Stomach (tissue), 9 donors: ENCODE results near the gene VDAC2. TPM values are rescaled to one million over a fixed set of nuclear protein-coding genes. Genes with fewer than 3 reads are reported as not detected.
A peak's percentile ranks its signal among the peaks of the same experiment; 100 is the strongest.

Experiments used
- DNase-seq, 2 donors: peaks; one replicate each; pipeline versions ENCODE4 v3.0.0 to v3.0.0-alpha.2; 2013 to 2019
- H3K27ac ChIP-seq, 5 donors: fragments of 200-600 bp in 4 of 5; sonication (generic) in 4 of 5; one replicate each; pipeline ENCODE4 v1.5.1; 2013 to 2019; ENCODE audit warnings: mild to moderate bottlenecking in 1 of 5, moderate library complexity in 1 of 5
- H3K27me3 ChIP-seq, 3 donors: fragments of 200-600 bp; sonication (generic); one replicate each; pipeline ENCODE4 v1.5.1; 2017 to 2019; ENCODE audit warnings: mixed run types in 1 of 3
- H3K36me3 ChIP-seq, 4 donors: fragments of 200-600 bp; sonication (generic); 1 replicate in 3 of 4; 2 replicates in 1 of 4; pipeline ENCODE4 v1.5.1; 2016 to 2019
- H3K4me1 ChIP-seq, 4 donors: fragments of 200-600 bp; sonication (generic); one replicate each; pipeline ENCODE4 v1.5.1; 2016 to 2019
- H3K4me3 ChIP-seq, 4 donors: fragments of 200-600 bp; sonication (generic) in 3 of 4; one replicate each; pipeline ENCODE4 v1.5.1; 2016 to 2019; ENCODE audit warnings: mild to moderate bottlenecking in 1 of 4
- H3K9me3 ChIP-seq, 4 donors: fragments of 200-600 bp; sonication (generic); one replicate each; pipeline ENCODE4 v1.5.1; 2016 to 2019
- EP300 ChIP-seq: sonication (generic); formaldehyde crosslinking; IDR thresholded peaks from one replicate; pipeline ENCODE4 v1.6.1; 2017; ENCODE audit warnings: antibody characterized with exemption
- POLR2A ChIP-seq, 4 donors: fragments of 450-650 bp; IDR thresholded peaks; one replicate each; pipeline ENCODE4 v1.6.1; 2016; ENCODE audit warnings: antibody characterized with exemption in 4 of 4, control low read depth in 2 of 4, mild to moderate bottlenecking in 1 of 4, moderate library complexity in 1 of 4
- POLR2AphosphoS5 ChIP-seq, 3 donors: sonication (generic); formaldehyde crosslinking; IDR thresholded peaks; one replicate each; pipeline ENCODE4 v1.6.1; 2016; ENCODE audit warnings: antibody characterized with exemption in 3 of 3
- WGBS, 5 donors: extraction: QIAGEN DNeasy Blood & Tissue Kit in 3 of 5; methylation state at CpG; one replicate each; pipeline versions ENCODE4 v1.1.5 to v1.1.7; 2013 to 2018; 5-methylcytosine and 5-hydroxymethylcytosine counted together
- intact Hi-C: fragments of 100-400 bp; cut with DNase I; formaldehyde crosslinking; loops from one replicate; pipeline ENCODE4 v1.15.1; 2023; ENCODE audit warnings: low total_unique reads
- polyA plus RNA-seq, 3 donors: library from polyadenylated mRNA; stranded (reverse); fragments of 200-250 nt; gene quantifications; one replicate each; pipeline ENCODE4 v1.2.3, GENCODE V29; 2013
- total RNA-seq, 5 donors: library from RNA; depleted of rRNA; stranded (reverse); fragments of >200 nt; gene quantifications; one replicate each; pipeline versions ENCODE4 v1.1.0 to v1.2.3, GENCODE V29; 2014 to 2016
- TF ChIP-seq, protein P1 (sequence below), 7 experiments: fragments of 450-650 bp in 4 of 7; fragments of 200-600 bp in 3 of 7; sonication (generic) in 3 of 7; IDR thresholded peaks; one replicate each; pipeline ENCODE4 v1.5.1; 2016 to 2019; ENCODE audit warnings: antibody characterized with exemption in 7 of 7, control low read depth in 2 of 7, mild to moderate bottlenecking in 1 of 7
- donor health status: healthy with polysubstance abuse.
- donor health status: Bipolar disorder and iron deficiency.
- donor health status: healthy.

VDAC2 gene
- total and polyA plus RNA-seq, 8 donors = 44.3 to 202 (median 144) TPM

DNA sequence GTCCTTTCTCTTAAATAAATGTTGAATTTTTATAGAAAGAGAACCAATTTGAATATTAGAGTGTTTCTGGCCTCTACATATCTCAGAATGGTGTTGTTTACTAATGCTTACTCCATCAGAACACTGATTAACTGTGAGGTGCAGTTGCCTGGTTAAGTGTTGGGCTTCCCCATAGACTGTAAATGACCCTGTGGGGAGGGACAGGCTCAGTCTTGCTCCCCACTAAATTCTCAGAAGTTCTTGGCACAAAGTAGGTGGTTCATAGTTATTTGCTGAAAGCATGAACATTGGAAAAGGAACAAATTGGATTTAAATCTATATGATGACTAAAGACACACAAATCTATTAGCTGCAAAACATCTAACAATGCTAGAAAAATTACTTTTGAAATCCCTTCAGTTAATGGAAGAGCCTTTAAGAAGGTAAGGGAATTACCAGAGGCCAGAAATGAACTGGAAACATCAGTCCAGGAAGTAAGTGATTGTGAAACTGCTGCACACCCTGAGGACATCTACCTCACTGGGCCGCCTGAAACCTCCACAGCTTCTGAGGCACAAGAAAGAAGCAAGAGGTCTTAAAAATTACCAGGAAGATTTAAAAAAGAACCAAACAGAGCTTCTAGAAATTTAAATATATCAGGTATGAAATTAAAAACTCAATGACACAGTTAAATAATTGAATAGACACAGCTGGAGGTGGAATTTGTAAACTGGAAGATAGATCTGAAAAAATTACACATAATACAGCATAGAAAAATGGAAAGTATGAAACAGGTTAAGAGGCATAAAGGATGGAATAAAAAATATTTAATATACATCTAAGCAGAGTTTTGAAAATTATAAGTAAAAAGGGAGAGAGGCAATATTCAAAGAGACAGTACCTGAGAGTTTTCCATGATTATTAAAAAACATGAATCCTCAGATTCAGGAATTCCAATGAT is 43.0 kb downstream of the VDAC2 start:
- intact Hi-C loops = no loop called here
- DNase-seq = no peak
- H3K27me3 ChIP-seq = no peaks in the 10 kb centered on the region
- TF ChIP-seq, protein P1, sequence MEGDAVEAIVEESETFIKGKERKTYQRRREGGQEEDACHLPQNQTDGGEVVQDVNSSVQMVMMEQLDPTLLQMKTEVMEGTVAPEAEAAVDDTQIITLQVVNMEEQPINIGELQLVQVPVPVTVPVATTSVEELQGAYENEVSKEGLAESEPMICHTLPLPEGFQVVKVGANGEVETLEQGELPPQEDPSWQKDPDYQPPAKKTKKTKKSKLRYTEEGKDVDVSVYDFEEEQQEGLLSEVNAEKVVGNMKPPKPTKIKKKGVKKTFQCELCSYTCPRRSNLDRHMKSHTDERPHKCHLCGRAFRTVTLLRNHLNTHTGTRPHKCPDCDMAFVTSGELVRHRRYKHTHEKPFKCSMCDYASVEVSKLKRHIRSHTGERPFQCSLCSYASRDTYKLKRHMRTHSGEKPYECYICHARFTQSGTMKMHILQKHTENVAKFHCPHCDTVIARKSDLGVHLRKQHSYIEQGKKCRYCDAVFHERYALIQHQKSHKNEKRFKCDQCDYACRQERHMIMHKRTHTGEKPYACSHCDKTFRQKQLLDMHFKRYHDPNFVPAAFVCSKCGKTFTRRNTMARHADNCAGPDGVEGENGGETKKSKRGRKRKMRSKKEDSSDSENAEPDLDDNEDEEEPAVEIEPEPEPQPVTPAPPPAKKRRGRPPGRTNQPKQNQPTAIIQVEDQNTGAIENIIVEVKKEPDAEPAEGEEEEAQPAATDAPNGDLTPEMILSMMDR (IDR thresholded peaks at IDR 0.05) = no peak
- TF ChIP-seq EP300 = no peak
- no peak for TF ChIP-seq POLR2A (IDR thresholded peaks at IDR 0.05)
- TF ChIP-seq POLR2AphosphoS5 (IDR thresholded peaks at IDR 0.05) = no peak
- H3K4me1 ChIP-seq = no peaks in the 10 kb centered on the region
- no peak overlapping the region for H3K27ac ChIP-seq
- peaks cover 0 to 24% (median 13%) of the 10 kb centered on the region in 4 donors for H3K9me3 ChIP-seq
- no peaks in the 10 kb centered on the region for H3K36me3 ChIP-seq
- H3K4me3 ChIP-seq = no peak overlapping the region
- WGBS, 5 donors = 85 to 100% (median 98%) methylated on average over 1 of the region's 1 CpG

DNA sequence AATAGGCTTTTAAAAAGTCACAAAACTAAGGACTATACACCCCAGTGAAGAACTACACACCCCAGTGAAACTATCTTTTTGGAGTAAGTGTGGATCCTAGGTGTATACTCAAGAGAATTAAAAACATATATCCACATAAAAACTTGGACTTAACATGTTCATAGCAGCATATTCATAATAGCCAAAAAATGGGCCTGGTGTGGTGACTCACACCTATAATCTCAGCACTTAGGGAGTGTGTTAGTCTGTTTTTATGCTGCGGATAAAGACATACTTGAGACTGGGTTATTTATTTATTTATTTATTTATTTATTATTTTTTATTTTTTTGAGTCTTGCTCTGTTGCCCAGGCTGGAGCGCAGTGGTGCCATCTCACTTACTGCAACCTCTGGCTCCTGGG is 44.1 kb downstream of the VDAC2 start:
- no peak for DNase-seq
- TF ChIP-seq EP300 = no peak
- no peak for TF ChIP-seq POLR2AphosphoS5 (IDR thresholded peaks at IDR 0.05)
- TF ChIP-seq POLR2A (IDR thresholded peaks at IDR 0.05) = no peak
- TF ChIP-seq, protein P1 (IDR thresholded peaks at IDR 0.05) = no peak
- Histone ChIP-seq H3K36me3 (no peaks in the 10 kb centered on the region), H3K27ac (no peak overlapping the region), H3K27me3 (no peaks in the 10 kb centered on the region), H3K9me3 (peaks cover 0 to 24% (median 13%) of the 10 kb centered on the region in 4 donors), H3K4me1 (no peaks in the 10 kb centered on the region), H3K4me3 (no peak overlapping the region)
- 96 to 100% (median 98%) methylated on average over 2 of the region's 2 CpGs for WGBS, 5 donors
- intact Hi-C loops = no loop called here

DNA sequence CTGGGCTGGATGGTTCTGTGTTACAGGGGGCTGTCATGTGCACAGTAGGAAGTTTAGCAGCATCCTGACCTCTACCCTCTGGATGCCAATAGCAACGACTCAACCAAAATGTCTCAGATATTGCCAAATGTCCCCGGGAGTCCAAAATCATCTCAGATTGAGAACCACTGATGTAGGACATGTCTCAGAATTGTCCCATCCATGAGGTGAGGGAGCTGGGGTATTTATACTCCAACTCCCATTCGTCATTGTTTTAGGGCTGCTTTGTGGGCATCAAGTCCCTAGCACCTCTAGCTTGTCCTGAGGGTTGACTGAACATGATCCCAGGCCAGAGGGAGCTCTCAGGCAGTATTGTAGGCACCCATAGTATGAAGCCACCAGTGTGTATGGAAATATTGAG is 50.4 kb downstream of the VDAC2 start:
- Histone ChIP-seq H3K36me3 (no peaks in the 10 kb centered on the region), H3K4me1 (peaks cover 0 to 22% (median 11%) of the 10 kb centered on the region in 4 donors), H3K27me3 (no peaks in the 10 kb centered on the region), H3K27ac (no peak overlapping the region), H3K9me3 (no peaks in the 10 kb centered on the region), H3K4me3 (no peak overlapping the region)
- TF ChIP-seq, protein P1 (IDR thresholded peaks at IDR 0.05) = no peak
- TF ChIP-seq POLR2AphosphoS5 (IDR thresholded peaks at IDR 0.05) (no peak), EP300 (no peak), POLR2A (IDR thresholded peaks at IDR 0.05) (no peak)
- intact Hi-C loops = no loop called here
- WGBS, 5 donors = 48 to 80% (median 64%) methylated on average over 3 of the region's 3 CpGs
- DNase-seq = no peak

DNA sequence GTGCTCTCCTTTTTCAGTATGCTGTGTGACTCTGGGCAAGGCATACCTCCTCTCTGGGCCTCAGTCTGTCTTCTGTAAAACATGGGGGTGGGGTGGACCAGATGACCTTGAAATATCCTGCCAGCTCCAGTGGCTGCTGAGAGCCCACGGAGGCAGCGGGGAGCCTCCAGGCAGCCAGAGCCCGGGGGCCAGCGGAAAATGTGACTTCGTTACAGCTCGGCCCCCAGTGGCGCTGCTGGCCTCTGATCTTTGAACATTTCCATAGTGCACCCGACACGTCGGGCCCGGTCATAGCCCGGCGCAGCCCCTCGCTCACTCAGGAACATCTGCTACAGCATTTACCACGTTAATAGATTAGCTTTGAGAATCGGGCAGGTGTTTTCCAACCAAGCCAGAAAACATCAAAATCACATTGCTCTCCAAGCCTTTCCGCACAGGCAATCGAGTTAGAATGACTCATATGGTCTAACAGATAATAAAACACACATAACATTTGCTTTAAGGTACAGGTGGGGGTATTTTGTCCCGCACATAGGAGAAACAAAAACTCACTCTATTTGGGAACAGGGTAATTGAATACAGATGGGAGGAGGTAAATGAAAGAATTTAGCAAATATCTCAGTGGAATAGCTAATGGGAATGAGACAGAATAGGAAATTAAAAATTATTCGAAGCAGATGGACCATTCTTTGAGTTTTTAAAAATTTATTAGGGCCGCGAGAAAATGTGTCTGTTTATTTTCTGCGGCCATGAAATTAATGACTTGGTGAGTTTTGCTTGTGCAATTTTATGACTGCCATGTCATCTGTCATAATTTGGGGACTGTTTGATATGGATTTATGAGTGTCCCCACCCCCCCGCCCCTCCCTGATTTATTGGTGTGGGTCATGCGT is 51.5 kb downstream of the VDAC2 start:
- TF ChIP-seq POLR2AphosphoS5 (IDR thresholded peaks at IDR 0.05) = peak in 1 of 3 donors; percentile 33
- TF ChIP-seq, protein P1 (IDR thresholded peaks at IDR 0.05) = no peak
- Histone ChIP-seq H3K27ac (peak overlapping the region in 4 of 5 donors; percentile 55 to 70 (median 61)), H3K4me3 (no peak overlapping the region), H3K36me3 (no peaks in the 10 kb centered on the region), H3K4me1 (peaks cover 0 to 22% (median 11%) of the 10 kb centered on the region in 4 donors), H3K9me3 (no peaks in the 10 kb centered on the region), H3K27me3 (no peaks in the 10 kb centered on the region)
- WGBS, 5 donors = 50 to 73% (median 63%) methylated on average over 23 to 25 of the region's 25 CpGs
- intact Hi-C loops = no loop called here
- DNase-seq = peak in 1 of 2 donors; percentile 79
